CD4-positive, alpha-beta T cell (primary cell): ENCODE results near the gene FAM227A. TPM values are rescaled to one million over a fixed set of nuclear protein-coding genes. Genes with fewer than 3 reads are reported as not detected.

ENCODE experiments used
- ATAC-seq: fragments of 200-7000 bp; cut with Tn5 transposase; one replicate; pipeline ENCODE4 v1.10.0; 2022; ENCODE audit warnings: mild to moderate bottlenecking; ENCODE audit not compliant: poor library complexity
- CTCF ChIA-PET: fragments of 350-600 bp; sonication (Branson Sonifier 250); formaldehyde crosslinking; loops from one replicate; lab custom pipeline; 2021; ENCODE audit warnings: antibody characterized with exemption, inconsistent platforms; lab: Charles Lee
- POLR2A ChIA-PET: fragments of 350-600 bp; sonication (Branson Sonifier 250); formaldehyde crosslinking; loops from one replicate; lab custom pipeline; 2021; ENCODE audit warnings: antibody characterized with exemption, inconsistent platforms; lab: Charles Lee
- DNase-seq, 14 experiments: peaks; one replicate each; pipeline ENCODE4 v3.0.0-alpha.2; 2013 to 2020; ENCODE audit warnings: mixed read lengths in 2 of 14
- H3K27ac ChIP-seq, 2 donors: one replicate each; pipeline versions ENCODE4 v1.5.1 to v1.7.0; 2013; ENCODE audit warnings: low read length in 2 of 2, low read depth in 1 of 2, mild to moderate bottlenecking in 1 of 2
- H3K27me3 ChIP-seq, 2 experiments: 1 replicate in 1 of 2; 2 replicates in 1 of 2; pipeline versions ENCODE4 v1.6.1 to v1.7.0; 2013; ENCODE audit warnings: low read length in 2 of 2, control low read depth in 1 of 2, mild to moderate bottlenecking in 1 of 2, moderate library complexity in 1 of 2; ENCODE audit not compliant: insufficient read depth in 2 of 2, control insufficient read depth in 1 of 2
- H3K36me3 ChIP-seq: one replicate; pipeline ENCODE4 v1.6.1; 2013; ENCODE audit warnings: low read length, control low read depth; ENCODE audit not compliant: insufficient read depth
- H3K4me1 ChIP-seq: one replicate; pipeline ENCODE4 v1.6.1; 2013; ENCODE audit warnings: low read length, control low read depth; ENCODE audit not compliant: insufficient read depth
- H3K4me3 ChIP-seq: one replicate; pipeline ENCODE4 v1.5.1; 2013; ENCODE audit warnings: mild to moderate bottlenecking, low read length, moderate library complexity
- H3K9me3 ChIP-seq, 2 experiments: 1 replicate in 1 of 2; 2 replicates in 1 of 2; pipeline versions ENCODE4 v1.6.1 to v1.7.0; 2013; ENCODE audit warnings: low read length in 2 of 2, mild to moderate bottlenecking in 2 of 2, control low read depth in 1 of 2, moderate library complexity in 1 of 2; ENCODE audit not compliant: control insufficient read depth in 1 of 2, insufficient read depth in 1 of 2
- H3K27ac Mint-ChIP-seq: one replicate; pipeline ENCODE4 v1.8.0; 2020; ENCODE audit warnings: mixed read lengths
- H3K27me3 Mint-ChIP-seq: one replicate; pipeline ENCODE4 v1.8.0; 2021; ENCODE audit warnings: mixed read lengths
- H3K36me3 Mint-ChIP-seq: one replicate; pipeline ENCODE4 v1.8.0; 2021; ENCODE audit warnings: low read depth, mixed read lengths
- H3K4me1 Mint-ChIP-seq: one replicate; pipeline ENCODE4 v1.8.0; 2021; ENCODE audit warnings: low read depth, mixed read lengths
- H3K4me3 Mint-ChIP-seq: one replicate; pipeline ENCODE4 v1.8.0; 2020; ENCODE audit warnings: mild to moderate bottlenecking, mixed read lengths
- H3K9me3 Mint-ChIP-seq: one replicate; pipeline ENCODE4 v1.8.0; 2020; ENCODE audit warnings: mixed read lengths
- intact Hi-C, 2 experiments: fragments of 100-400 bp; cut with DNase I in 1 of 2; cut with micrococcal nuclease in 1 of 2; formaldehyde crosslinking; loops; one replicate each; pipeline versions ENCODE4 v1.15.1 to v1.9.0; 2023 to 2025; cut with DNase I, micrococcal nuclease
- total RNA-seq, 174 experiments: library from RNA in 2 of 174; stranded (reverse) in 2 of 174; gene quantifications; one replicate each; pipeline ENCODE4 v1.2.3 and lab custom pipeline; 2021 to 2026
- TF ChIP-seq, protein P1 (sequence below): fragments of 200-600 bp; IDR thresholded peaks from one replicate; pipeline ENCODE4 v1.8.0; 2022; ENCODE audit warnings: antibody characterized with exemption, mild to moderate bottlenecking

The FAM227A gene
- total RNA-seq, 2 experiments from 2014 or later: 0.34 to 0.91 TPM

DNA sequence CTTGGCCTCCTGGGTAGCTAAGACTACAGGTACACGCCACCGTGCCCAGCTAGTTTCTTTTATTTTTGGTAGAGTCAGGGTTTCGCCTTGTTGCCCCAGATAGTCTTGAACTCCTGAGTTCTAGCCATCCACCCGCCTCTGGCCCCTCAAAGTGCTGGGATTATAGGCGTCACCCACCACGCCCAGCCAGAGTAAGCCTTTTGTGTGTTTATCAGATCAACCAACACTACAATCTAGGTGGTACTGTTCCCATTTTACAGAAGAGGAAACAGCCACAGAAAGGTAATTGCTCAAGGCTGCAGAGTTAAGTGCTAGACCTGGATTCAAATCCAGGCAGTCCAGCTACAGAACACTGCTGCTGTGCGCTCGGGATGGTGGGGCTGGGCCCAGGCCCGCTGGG, 28.7 kb upstream of the FAM227A start:
- no peaks in the 10 kb centered on the region for H3K27me3 Mint-ChIP-seq
- DNase-seq (no peak), ATAC-seq (no peak)
- H3K4me1 ChIP-seq: peaks cover 18% of the 10 kb centered on the region
- H3K9me3 Mint-ChIP-seq: no peaks in the 10 kb centered on the region
- peaks cover 79% of the 10 kb centered on the region for H3K36me3 Mint-ChIP-seq
- H3K4me3 ChIP-seq: no peak overlapping the region
- H3K4me3 Mint-ChIP-seq: peak overlapping the region; percentile 38
- CTCF ChIA-PET: interaction anchor here (0.9 to 5.2 kb wide), 2 partner anchors 13 to 40 kb away, joined by 3 to 58 read pairs; partner anchors contain the start of gene JOSD1
- no peak overlapping the region for H3K27ac ChIP-seq
- intact Hi-C loops: loop anchor here (1.0 to 10.0 kb wide), 2 partner anchors 29 to 180 kb away; partner anchors contain the start of genes CBY1 (in 1 of the 2), DDX17 (in 1 of the 2) and FAM227A (in 1 of the 2)
- H3K27me3 ChIP-seq: no peaks in the 10 kb centered on the region
- peaks cover 24% of the 10 kb centered on the region for H3K4me1 Mint-ChIP-seq
- no peaks in the 10 kb centered on the region for H3K9me3 ChIP-seq
- peak overlapping the region; percentile 72 for H3K27ac Mint-ChIP-seq
- POLR2A ChIA-PET: interaction anchor here (4.2 kb wide), 1 partner anchor 13 kb away, joined by 66 read pairs; the partner anchor contains the start of gene JOSD1
- TF ChIP-seq, protein P1, sequence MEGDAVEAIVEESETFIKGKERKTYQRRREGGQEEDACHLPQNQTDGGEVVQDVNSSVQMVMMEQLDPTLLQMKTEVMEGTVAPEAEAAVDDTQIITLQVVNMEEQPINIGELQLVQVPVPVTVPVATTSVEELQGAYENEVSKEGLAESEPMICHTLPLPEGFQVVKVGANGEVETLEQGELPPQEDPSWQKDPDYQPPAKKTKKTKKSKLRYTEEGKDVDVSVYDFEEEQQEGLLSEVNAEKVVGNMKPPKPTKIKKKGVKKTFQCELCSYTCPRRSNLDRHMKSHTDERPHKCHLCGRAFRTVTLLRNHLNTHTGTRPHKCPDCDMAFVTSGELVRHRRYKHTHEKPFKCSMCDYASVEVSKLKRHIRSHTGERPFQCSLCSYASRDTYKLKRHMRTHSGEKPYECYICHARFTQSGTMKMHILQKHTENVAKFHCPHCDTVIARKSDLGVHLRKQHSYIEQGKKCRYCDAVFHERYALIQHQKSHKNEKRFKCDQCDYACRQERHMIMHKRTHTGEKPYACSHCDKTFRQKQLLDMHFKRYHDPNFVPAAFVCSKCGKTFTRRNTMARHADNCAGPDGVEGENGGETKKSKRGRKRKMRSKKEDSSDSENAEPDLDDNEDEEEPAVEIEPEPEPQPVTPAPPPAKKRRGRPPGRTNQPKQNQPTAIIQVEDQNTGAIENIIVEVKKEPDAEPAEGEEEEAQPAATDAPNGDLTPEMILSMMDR: no peak
- H3K36me3 ChIP-seq: peaks cover 55% of the 10 kb centered on the region

DNA sequence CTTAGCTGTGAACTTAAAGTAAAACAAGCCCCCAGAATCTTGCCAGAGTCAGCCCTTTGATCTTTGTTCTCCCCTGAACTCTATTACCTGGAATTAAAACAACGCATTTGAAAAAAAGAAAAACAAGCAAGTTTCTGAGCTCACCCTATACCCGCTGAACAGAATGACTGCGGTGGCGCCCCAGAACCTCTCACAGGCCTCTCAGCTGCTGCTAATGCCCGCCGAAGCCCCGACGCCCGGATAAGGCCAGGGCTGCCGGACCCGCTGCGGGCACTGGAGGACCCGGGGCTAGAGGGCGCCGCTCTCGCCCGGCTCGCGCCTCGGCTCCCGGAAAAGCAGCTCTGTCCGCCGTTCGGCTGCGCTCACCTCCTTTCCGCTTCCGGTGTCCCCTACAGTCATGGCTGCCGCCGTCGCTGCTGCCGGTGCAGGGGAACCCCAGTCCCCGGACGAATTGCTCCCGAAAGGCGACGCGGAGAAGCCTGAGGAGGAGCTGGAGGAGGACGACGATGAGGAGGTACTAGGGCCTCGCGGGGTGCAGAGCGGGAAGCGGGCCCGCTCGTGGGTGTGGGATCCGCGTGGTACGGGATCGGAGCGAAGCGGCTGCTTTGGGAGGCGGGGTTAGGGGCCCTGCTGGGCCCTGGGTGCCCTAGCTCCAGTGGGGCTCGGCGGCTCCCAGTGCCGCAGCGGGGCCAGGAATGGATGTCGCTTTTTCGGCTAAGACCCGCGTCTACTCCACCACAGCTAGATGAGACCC, 25.6 kb upstream of the FAM227A start, which contains the start of gene TOMM22:
Gene TOMM22 (plus strand): TSS at position 376 of the 754 bp plus-strand sequence. CDS start 22 bp downstream, at position 398.
- peak; percentile 88 for ATAC-seq

DNA sequence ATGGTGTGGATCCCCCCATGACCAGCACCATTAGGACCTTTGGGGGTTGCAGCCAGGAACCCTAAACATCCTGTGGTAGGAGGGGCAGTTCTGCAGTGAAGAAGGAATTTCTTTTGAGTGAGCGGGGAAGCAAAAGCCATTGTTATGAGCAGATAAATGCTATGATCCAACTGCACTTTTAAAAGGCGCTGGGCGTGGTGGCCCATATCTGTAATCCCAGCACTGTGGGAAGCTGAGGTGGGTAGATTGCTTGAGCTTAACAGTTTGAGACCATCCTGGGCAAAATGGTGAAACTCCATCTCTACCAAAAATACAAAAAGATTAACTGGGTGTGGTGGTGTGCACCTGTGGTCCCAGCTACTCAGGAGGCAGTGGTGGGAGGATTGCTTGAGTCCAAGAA, 19.6 kb upstream of the FAM227A start:
- intact Hi-C loops: no loop called here
- Mint-ChIP-seq H3K36me3 (peaks cover 26% of the 10 kb centered on the region), H3K4me1 (no peaks in the 10 kb centered on the region), H3K27me3 (no peaks in the 10 kb centered on the region), H3K9me3 (no peaks in the 10 kb centered on the region), H3K4me3 (no peak overlapping the region), H3K27ac (no peak overlapping the region)
- POLR2A ChIA-PET: interaction anchor here (0.7 kb wide), 1 partner anchor 1408 kb away, joined by 3 read pairs; no protein-coding TSS in a partner anchor
- H3K4me1 ChIP-seq: no peaks in the 10 kb centered on the region
- ATAC-seq (no peak), DNase-seq (no peak)
- peaks cover 19% of the 10 kb centered on the region for H3K36me3 ChIP-seq
- H3K27ac ChIP-seq: no peak overlapping the region
- TF ChIP-seq, protein P1: no peak
- CTCF ChIA-PET: no interaction called here
- no peak overlapping the region for H3K4me3 ChIP-seq
- H3K27me3 ChIP-seq: no peaks in the 10 kb centered on the region
- no peaks in the 10 kb centered on the region for H3K9me3 ChIP-seq

More for the DNA sequence above, 25.6 kb upstream of the FAM227A start, which contains the start of gene TOMM22:
- ChIA-PET POLR2A (interaction anchor here (0.6 to 4.2 kb wide), 22 partner anchors 8 to 718 kb away, joined by 3 to 66 read pairs (median 4); partner anchors contain the start of genes CBY1, FAM227A, GTPBP1 and JOSD1), CTCF (interaction anchor here (0.5 to 5.2 kb wide), 25 partner anchors 9 to 1795 kb away, joined by 3 to 58 read pairs (median 4); partner anchors contain the start of genes CBY1, DMC1, FAM227A and GTPBP1)
- Mint-ChIP-seq H3K36me3 (peaks cover 48% of the 10 kb centered on the region), H3K4me1 (peaks cover 24% of the 10 kb centered on the region), H3K27me3 (no peaks in the 10 kb centered on the region), H3K27ac (peak within 1 kb of the TSS; percentile 87), H3K9me3 (no peaks in the 10 kb centered on the region), H3K4me3 (peak within 1 kb of the TSS; percentile 98)
- TF ChIP-seq, protein P1: peak; percentile 65
- no peaks in the 10 kb centered on the region for H3K9me3 ChIP-seq
- H3K27me3 ChIP-seq: no peaks in the 10 kb centered on the region
- peak within 1 kb of the TSS; percentile 98 for H3K4me3 ChIP-seq
- H3K27ac ChIP-seq: peak within 1 kb of the TSS; percentile 79 to 84
- intact Hi-C loops: loop anchor here (1.0 to 10.0 kb wide), 4 partner anchors 19 to 177 kb away; partner anchors contain the start of genes JOSD1 (in 2 of the 2), CBY1 (in 1 of the 2), DDX17 (in 1 of the 2) and FAM227A (in 1 of the 2)
- peaks cover 33% of the 10 kb centered on the region for H3K36me3 ChIP-seq
- peaks cover 18% of the 10 kb centered on the region for H3K4me1 ChIP-seq
- DNase-seq: peak; percentile 67 to 92 (median 80)
